B cell (primary cell): ENCODE data around the gene STAB1.

Experiments
- CTCF ChIP-seq: fragments of 200-600 bp; IDR thresholded peaks from one replicate; pipeline ENCODE4 v1.8.0; 2022; ENCODE audit warnings: antibody characterized with exemption, mild to moderate bottlenecking
- EZH2 ChIP-seq: IDR thresholded peaks from 2 replicates; pipeline ENCODE4 v1.6.1; 2012; ENCODE audit warnings: borderline replicate concordance, low read depth, mild to moderate bottlenecking, moderate library complexity, low read length; ENCODE audit not compliant: insufficient read depth, poor library complexity, severe bottlenecking

- TF ChIP-seq EZH2 (no peak), CTCF (no peak)
Measured at GRCh38 chr3:52535411-52536111, 40.4 kb downstream of the STAB1 start.
